Tibial nerve (tissue), 3 donors: ENCODE results near the gene PGBD5.

Experiments
- POLR2A ChIP-seq, 2 donors: fragments of 450-650 bp; IDR thresholded peaks; one replicate each; pipeline ENCODE4 v1.6.1; 2017; ENCODE audit warnings: antibody characterized with exemption in 2 of 2, mild to moderate bottlenecking in 2 of 2, moderate library complexity in 2 of 2
- TF ChIP-seq, protein P1 (sequence below), 5 experiments: fragments of 200-600 bp in 3 of 5; fragments of 450-650 bp in 2 of 5; sonication (generic) in 3 of 5; IDR thresholded peaks; one replicate each; pipeline ENCODE4 v1.5.1; 2016 to 2019; ENCODE audit warnings: antibody characterized with exemption in 5 of 5, mild to moderate bottlenecking in 3 of 5, moderate library complexity in 2 of 5

DNA sequence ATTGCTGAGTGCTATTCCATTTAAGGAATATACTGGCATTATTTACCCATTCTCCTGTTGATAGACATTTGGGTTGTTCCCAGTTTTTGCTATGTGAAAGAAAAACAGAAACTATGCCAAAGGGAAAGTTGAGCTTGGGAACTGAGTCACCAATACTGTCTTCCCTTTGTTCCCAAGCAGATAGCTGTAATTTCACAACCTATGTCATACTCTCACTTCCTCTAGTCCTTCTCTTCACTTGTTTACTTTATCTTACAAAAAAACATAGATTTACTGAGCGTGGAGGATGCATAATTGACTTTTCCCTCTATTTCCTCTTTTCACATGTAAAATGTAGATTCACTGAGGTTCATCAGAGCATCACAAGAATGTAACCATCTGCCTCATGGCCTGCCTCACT lies 32.4 kb upstream of the PGBD5 start:
- TF ChIP-seq, protein P1, sequence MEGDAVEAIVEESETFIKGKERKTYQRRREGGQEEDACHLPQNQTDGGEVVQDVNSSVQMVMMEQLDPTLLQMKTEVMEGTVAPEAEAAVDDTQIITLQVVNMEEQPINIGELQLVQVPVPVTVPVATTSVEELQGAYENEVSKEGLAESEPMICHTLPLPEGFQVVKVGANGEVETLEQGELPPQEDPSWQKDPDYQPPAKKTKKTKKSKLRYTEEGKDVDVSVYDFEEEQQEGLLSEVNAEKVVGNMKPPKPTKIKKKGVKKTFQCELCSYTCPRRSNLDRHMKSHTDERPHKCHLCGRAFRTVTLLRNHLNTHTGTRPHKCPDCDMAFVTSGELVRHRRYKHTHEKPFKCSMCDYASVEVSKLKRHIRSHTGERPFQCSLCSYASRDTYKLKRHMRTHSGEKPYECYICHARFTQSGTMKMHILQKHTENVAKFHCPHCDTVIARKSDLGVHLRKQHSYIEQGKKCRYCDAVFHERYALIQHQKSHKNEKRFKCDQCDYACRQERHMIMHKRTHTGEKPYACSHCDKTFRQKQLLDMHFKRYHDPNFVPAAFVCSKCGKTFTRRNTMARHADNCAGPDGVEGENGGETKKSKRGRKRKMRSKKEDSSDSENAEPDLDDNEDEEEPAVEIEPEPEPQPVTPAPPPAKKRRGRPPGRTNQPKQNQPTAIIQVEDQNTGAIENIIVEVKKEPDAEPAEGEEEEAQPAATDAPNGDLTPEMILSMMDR (IDR thresholded peaks at IDR 0.05), result no peak
- TF ChIP-seq POLR2A (IDR thresholded peaks at IDR 0.05), result no peak
